GM12891 (cell line): ENCODE measurements around the gene ARHGEF37.

ENCODE experiments used
- PAX5 ChIP-seq: IDR thresholded peaks from 2 replicates; pipeline ENCODE4 v1.6.1; 2011; ENCODE audit warnings: low read length, moderate library complexity, mild to moderate bottlenecking; ENCODE audit not compliant: insufficient read depth, severe bottlenecking
- POLR2A ChIP-seq: IDR thresholded peaks from 2 replicates; pipeline ENCODE4 v1.6.1; 2011; ENCODE audit warnings: low read depth, low read length, control low read depth
- POLR2AphosphoS5 ChIP-seq: IDR thresholded peaks from 2 replicates; pipeline ENCODE4 v1.6.1; 2011; ENCODE audit warnings: low read depth, low read length, control low read depth
- SPI1 ChIP-seq: IDR thresholded peaks from 2 replicates; pipeline ENCODE4 v1.6.1; 2011; ENCODE audit warnings: low read depth, low read length, control low read depth

DNA sequence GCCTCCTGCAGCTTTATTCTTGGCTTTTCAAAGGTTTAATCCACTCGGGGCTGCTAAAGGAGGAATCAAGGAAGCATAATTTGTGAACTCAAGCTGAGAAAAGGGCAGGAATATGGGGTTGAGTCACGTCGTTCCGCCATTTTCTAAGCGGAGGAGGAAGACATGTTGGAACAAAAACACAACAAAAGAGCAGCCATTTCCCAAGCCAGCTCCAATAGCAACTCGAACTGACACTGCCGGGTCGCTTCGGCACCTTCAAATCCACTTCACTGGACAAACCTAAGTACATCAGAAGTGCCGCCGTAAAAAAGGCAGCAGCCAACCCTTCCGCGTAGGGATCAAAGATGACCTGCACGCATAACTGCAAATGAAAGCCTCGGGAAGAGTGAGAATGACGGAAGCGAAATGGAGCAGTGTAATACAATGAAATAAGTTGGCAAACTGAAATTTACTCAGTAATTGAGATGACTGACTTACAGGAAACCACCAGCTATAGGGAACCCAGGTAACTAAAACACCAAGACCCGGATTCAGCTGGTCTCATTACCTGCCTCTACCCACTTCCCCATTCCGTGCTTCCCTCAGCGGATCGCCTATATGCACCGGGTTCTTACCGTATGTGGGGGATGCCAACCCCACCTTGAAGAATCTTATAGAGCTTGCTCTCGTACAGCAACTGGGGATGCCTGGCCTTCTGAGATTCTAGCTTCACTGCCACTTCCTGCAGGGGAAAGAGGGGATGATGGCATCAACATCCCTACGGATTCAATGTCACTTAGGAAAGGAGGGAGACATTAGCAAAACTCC is 31.6 kb upstream of the ARHGEF37 start:
- peak; percentile 74 for TF ChIP-seq POLR2A
- TF ChIP-seq SPI1 = peak; percentile 98
- no peak for TF ChIP-seq POLR2AphosphoS5
- no peak for TF ChIP-seq PAX5
